Panc1 (cell line): ENCODE measurements around the gene AP5B1. TPM values are rescaled to one million over a fixed set of nuclear protein-coding genes. Genes with fewer than 3 reads are reported as not detected.

Source experiments
- ATAC-seq: fragments of 200-7000 bp; cut with Tn5 transposase; 2 replicates; pipeline ENCODE4 v1.9.1; 2020; ENCODE audit warnings: mild to moderate bottlenecking, moderate library complexity
- BruUV-seq: library from RNA; stranded (reverse); fragments of 400-500 nt; replicated peaks from 2 replicates; lab custom pipeline; 2021; lab: Mats Ljungman, UMichigan
- CTCF ChIA-PET: fragments of 300-600 bp; sonication (Branson Sonifier 250); formaldehyde crosslinking; loops from one replicate; lab custom pipeline; 2022; ENCODE audit warnings: antibody characterized with exemption; lab: Charles Lee
- POLR2A ChIA-PET: fragments of 300-600 bp; sonication (Branson Sonifier 250); formaldehyde crosslinking; loops from one replicate; lab custom pipeline; 2022; ENCODE audit warnings: antibody characterized with exemption; lab: Charles Lee
- DNase-seq: peaks from one replicate; pipeline ENCODE4 v3.0.0-alpha.2; 2010; ENCODE audit warnings: low read depth, low spot score
- H3K27ac ChIP-seq: 2 replicates; pipeline ENCODE4 v1.5.1; 2011; ENCODE audit warnings: mild to moderate bottlenecking, low read length, inconsistent platforms
- H3K27me3 ChIP-seq: fragments of 200-500 bp; sonication (Bioruptor generic); 2 replicates; pipeline ENCODE4 v1.6.0; 2014; ENCODE audit warnings: low read length, inconsistent platforms; ENCODE audit not compliant: control insufficient read depth, insufficient read depth
- H3K36me3 ChIP-seq: fragments of 200-500 bp; sonication (Bioruptor generic); 2 replicates; pipeline ENCODE4 v1.5.1; 2014; ENCODE audit warnings: inconsistent platforms, mild to moderate bottlenecking, low read length, moderate library complexity; ENCODE audit not compliant: control insufficient read depth, insufficient read depth
- H3K4me1 ChIP-seq: 2 replicates; pipeline ENCODE4 v1.5.1; 2011; ENCODE audit warnings: inconsistent platforms, mild to moderate bottlenecking, low read length, moderate library complexity; ENCODE audit not compliant: control insufficient read depth, insufficient read depth
- H3K4me3 ChIP-seq, 2 experiments: 2 replicates each; pipeline ENCODE4 v1.5.1; 2011 to 2012; ENCODE audit warnings: low read depth in 2 of 2, low read length in 2 of 2, mild to moderate bottlenecking in 2 of 2, inconsistent platforms in 1 of 2, moderate library complexity in 1 of 2
- H3K9me3 ChIP-seq: fragments of 200-500 bp; sonication (Bioruptor generic); 2 replicates; pipeline ENCODE4 v1.5.1; 2014; ENCODE audit warnings: low read depth, mild to moderate bottlenecking, inconsistent platforms, low read length, moderate library complexity; ENCODE audit not compliant: control insufficient read depth, insufficient read depth
- POLR2AphosphoS5 ChIP-seq: IDR thresholded peaks from 2 replicates; pipeline ENCODE4 v1.6.1; 2012; ENCODE audit warnings: mild to moderate bottlenecking, low read depth, low read length, moderate library complexity
- REST ChIP-seq, 2 experiments: IDR thresholded peaks; 2 replicates each; pipeline ENCODE4 v1.6.1; 2011 to 2012; ENCODE audit warnings: low read depth in 2 of 2, control low read depth in 1 of 2, low read length in 1 of 2, mild to moderate bottlenecking in 1 of 2, moderate library complexity in 1 of 2; ENCODE audit not compliant: insufficient read depth in 1 of 2
- SIN3A ChIP-seq: IDR thresholded peaks from 2 replicates; pipeline ENCODE4 v1.6.1; 2012; ENCODE audit warnings: low read depth, mild to moderate bottlenecking, low read length, moderate library complexity, borderline replicate concordance; ENCODE audit not compliant: insufficient read depth
- TCF7L2 ChIP-seq: IDR thresholded peaks from 2 replicates; pipeline ENCODE4 v1.6.1; 2011; ENCODE audit warnings: mild to moderate bottlenecking, low read depth, low read length, inconsistent platforms
- in situ Hi-C: cut with HindIII; loops from 2 replicates; pipeline ENCODE4 v1.10.0; 2016; ENCODE audit warnings: low sequenced_read_pairs, low pct_unique_long_range_greater_than_20kb
- intact Hi-C: fragments of 100-400 bp; cut with micrococcal nuclease; formaldehyde crosslinking; loops from one replicate; pipeline ENCODE4 v1.10.0; 2022; ENCODE audit not compliant: unreplicated experiment
- total RNA-seq: library from RNA; stranded (reverse); gene quantifications from one replicate; pipeline ENCODE4 v1.2.1, GENCODE V29; 2021; ENCODE audit not compliant: unreplicated experiment
- TF ChIP-seq, protein P1 (sequence below): fragments of 450-650 bp; IDR thresholded peaks from 2 replicates; pipeline ENCODE4 v1.5.1; 2017; ENCODE audit warnings: mild to moderate bottlenecking

The AP5B1 gene
- total RNA-seq, 1 experiment from 2014 or later = 35.0 TPM

DNA sequence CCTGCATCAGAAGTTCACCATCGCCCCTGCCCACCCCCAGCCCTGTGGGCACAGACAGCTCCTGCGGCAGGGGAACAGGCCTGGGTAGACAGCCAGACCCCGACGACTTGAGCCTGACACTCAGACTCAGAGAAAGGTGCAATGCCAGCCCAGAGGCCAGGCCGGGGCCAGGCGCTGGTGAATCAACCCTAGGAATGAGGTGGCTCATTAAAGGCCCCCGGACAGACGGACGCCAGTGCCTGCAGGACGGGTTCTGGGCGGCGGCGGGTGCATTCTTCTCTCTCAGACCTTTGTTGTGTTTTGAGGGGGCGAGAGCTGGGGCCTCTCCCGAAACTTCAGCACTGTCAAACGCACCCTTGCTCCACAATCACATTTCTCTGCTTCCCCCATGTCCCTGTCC lies 11.7 kb upstream of the AP5B1 start:
- Histone ChIP-seq H3K36me3 (no peaks in the 10 kb centered on the region), H3K4me3 (no peak overlapping the region), H3K4me1 (peaks cover 11% of the 10 kb centered on the region; the same call in 1 of the 2 replicates), H3K27ac (no peak overlapping the region), H3K9me3 (no peaks in the 10 kb centered on the region), H3K27me3 (peaks cover 6% of the 10 kb centered on the region; the same call in 1 of the 2 replicates)
- ATAC-seq (no peak), DNase-seq (no peak)
- POLR2A ChIA-PET = interaction anchor here (0.6 kb wide), 1 partner anchor 14 kb away, joined by 3 read pairs; no protein-coding TSS in a partner anchor
- no TSS peak for BruUV-seq
- in situ Hi-C loops (no loop called here), intact Hi-C loops (no loop called here)
- TF ChIP-seq, protein P1, sequence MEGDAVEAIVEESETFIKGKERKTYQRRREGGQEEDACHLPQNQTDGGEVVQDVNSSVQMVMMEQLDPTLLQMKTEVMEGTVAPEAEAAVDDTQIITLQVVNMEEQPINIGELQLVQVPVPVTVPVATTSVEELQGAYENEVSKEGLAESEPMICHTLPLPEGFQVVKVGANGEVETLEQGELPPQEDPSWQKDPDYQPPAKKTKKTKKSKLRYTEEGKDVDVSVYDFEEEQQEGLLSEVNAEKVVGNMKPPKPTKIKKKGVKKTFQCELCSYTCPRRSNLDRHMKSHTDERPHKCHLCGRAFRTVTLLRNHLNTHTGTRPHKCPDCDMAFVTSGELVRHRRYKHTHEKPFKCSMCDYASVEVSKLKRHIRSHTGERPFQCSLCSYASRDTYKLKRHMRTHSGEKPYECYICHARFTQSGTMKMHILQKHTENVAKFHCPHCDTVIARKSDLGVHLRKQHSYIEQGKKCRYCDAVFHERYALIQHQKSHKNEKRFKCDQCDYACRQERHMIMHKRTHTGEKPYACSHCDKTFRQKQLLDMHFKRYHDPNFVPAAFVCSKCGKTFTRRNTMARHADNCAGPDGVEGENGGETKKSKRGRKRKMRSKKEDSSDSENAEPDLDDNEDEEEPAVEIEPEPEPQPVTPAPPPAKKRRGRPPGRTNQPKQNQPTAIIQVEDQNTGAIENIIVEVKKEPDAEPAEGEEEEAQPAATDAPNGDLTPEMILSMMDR = no peak
- TF ChIP-seq REST (IDR thresholded peaks at IDR 0.05; ENCODE audit: insufficient read depth in 1 of 2, low read depth in 2 of 2, low read length in 1 of 2) (no peak), SIN3A (no peak), TCF7L2 (no peak), POLR2AphosphoS5 (no peak)
- CTCF ChIA-PET = interaction anchor here (0.6 to 1.3 kb wide), 2 partner anchors 13 to 76 kb away, joined by 3 to 5 read pairs; no protein-coding TSS in a partner anchor

GRCh38 chr11:65791719-65792213 lies 11.0 kb upstream of the AP5B1 start:
- ChIA-PET POLR2A (no interaction called here), CTCF (interaction anchor here (0.6 to 1.3 kb wide), 2 partner anchors 12 to 77 kb away, joined by 3 to 5 read pairs; no protein-coding TSS in a partner anchor)
- Histone ChIP-seq H3K36me3 (no peaks in the 10 kb centered on the region), H3K4me1 (peaks cover 11% of the 10 kb centered on the region; the same call in 1 of the 2 replicates), H3K4me3 (no peak overlapping the region), H3K27me3 (peaks cover 6% of the 10 kb centered on the region; the same call in 1 of the 2 replicates), H3K9me3 (no peaks in the 10 kb centered on the region), H3K27ac (no peak overlapping the region)
- BruUV-seq = no TSS peak
- DNase-seq (no peak), ATAC-seq (no peak)
- intact Hi-C loops = no loop called here
- in situ Hi-C loops = no loop called here
- TF ChIP-seq POLR2AphosphoS5 (no peak), SIN3A (no peak), TCF7L2 (no peak), REST (IDR thresholded peaks at IDR 0.05; ENCODE audit: insufficient read depth in 1 of 2, low read depth in 2 of 2, low read length in 1 of 2) (no peak)
- TF ChIP-seq, protein P1 = no peak
